OCI-M2 (cell line): ENCODE measurements around the gene AP1G2.
"Not testable (repeated sequence)": the region's sequence is repeated elsewhere in the genome, so short reads cannot be mapped to it uniquely, and the experiment has no call there.

Experiments
- DNase-seq: peaks from one replicate; lab custom pipeline; 2025; ENCODE audit not compliant: unreplicated experiment; lab: John Stamatoyannopoulos, UW

Gene AP1G2

DNA sequence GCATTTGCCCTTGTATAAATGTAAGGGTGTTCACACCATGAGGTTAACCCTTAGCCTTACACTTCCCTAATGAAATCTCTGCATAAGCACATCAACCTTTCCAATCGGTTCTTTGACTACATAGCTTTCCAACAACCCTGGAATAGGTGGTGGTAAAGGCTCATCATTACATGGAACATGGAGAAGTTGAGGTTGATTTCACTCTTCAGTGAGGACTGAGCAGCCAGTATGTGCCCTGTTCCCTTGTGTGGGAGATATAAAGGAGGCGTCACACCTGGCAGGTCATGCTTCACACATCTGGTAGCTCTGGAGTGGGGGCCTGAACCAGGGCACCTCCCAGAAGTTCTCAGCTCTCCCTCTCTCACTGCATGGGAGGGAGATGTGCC, 32.7 kb upstream of the AP1G2 start:
- DNase-seq, result no peak

DNA sequence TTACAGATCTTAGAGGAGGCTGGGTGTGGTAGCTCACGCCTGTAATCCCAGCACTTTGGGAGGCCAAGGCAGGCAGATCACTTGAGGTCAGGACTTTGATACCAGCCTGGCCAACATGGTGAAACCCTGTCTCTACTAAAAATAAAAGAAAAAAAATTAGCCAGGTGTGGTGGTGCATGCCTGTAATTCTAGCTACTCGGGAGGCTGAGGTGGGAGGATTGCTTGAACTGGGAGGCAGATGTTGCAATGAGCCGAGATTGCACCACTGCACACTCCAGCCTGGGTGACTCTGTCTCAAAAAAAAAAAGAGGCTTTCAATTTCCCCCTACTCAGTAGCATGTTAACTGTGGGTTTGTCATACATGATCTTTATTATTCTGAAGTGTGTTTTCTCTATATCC, 26.6 kb upstream of the AP1G2 start:
- not testable (repeated sequence) for DNase-seq

DNA sequence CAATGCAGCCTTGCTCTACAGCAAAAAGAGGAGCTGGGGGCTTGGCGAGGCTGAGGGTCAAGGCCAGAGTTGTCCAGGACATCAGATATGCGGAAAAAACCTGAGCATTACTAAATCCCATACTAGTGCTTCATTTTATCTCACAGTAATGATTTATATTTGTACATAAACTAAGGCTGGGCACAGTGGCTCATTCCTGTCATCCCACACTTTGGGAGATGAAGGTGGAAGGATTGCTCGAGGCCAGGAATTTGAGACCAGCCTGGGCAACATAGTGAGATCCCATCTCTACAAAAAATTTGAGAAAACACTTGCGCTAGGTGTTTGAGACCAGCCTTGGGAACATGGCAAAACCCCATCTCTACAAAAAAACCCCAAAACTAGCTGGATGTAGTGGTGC, 22.6 kb upstream of the AP1G2 start:
- DNase-seq, result no peak

DNA sequence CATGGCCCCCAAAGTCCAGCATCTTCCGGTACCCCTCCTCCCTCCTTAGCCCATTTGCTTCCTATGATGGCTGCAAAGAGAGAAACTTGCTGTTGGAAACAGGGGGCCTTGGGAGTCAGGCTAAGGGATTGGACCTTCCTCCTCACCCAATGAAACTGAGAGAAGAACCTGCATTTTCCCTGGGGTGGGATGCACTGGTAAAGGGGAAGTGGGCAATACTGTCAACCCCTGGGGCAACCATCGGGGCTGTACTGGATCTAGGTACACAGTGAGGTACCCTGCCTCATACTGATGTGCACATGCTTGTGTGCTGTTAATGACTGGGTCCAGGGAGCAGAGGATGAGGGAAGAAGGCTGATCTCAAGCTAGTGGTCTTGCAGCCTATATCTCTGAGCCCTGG, 22.0 kb upstream of the AP1G2 start:
- DNase-seq, result no peak

DNA sequence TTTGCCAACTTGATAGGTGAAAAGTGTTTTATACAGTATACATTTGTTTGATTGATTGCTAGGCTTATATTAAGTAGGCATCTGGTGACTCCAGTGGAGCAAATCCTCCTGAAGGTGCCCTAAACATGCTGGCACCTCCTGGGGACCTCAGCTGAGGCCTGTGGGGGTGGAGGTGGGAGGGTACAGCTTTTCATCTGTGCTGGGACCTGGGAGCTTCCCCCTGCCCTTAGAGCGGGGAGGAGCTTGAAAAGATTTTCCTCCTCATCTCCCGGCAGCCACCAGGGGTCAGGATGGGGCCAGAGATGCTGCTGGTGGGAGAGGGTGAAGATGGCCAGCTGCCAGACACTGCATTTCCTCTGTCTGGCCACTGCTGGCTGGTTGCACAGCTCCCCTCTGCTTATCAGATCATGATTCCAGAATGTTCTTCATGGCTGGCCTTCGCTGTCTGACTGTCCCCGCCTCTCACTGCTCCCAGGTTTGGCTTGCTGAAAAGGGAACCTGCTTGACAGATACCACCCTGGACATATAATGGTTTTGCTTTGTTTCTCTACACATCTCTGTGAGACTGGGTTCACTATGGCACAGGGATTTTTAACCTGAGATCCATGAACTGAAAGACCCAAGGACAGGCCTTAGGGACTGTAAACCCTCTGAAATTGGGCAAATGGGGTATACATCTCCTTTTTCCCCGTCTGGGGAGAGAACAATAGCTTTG, 21.4 kb upstream of the AP1G2 start:
- peak; percentile 44 for DNase-seq

DNA sequence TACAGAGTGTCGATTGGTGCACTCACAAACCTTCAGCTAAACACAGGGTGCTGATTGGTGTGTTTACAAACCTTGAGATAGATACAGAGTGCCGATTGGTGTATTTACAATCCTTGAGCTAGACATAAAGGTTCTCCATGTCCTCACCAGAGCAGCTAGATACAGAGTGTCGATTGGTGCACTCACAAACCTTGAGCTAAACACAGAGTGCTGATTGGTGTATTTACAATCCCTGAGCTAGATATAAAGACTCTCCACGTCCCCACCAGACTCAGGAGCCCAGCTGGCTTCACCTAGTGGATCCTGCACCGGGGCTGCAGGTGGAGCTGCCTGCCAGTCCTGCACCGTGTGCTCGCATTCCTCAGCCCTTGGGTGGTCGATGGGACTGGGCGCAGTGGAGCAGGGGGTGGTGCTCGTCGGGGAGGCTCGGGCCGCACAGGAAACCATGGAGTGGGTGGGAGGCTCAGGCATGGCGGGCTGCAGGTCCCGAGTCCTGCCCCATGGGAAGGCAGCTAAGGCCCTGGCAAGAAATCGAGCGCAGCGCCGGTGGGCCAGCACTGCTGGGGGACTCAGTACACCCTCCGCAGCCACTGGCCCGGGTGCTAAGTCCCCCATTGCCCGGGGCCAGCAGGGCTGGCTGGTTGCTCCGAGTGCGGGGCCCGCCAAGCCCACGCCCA, 17.1 kb upstream of the AP1G2 start:
- DNase-seq, result not testable (repeated sequence)

DNA sequence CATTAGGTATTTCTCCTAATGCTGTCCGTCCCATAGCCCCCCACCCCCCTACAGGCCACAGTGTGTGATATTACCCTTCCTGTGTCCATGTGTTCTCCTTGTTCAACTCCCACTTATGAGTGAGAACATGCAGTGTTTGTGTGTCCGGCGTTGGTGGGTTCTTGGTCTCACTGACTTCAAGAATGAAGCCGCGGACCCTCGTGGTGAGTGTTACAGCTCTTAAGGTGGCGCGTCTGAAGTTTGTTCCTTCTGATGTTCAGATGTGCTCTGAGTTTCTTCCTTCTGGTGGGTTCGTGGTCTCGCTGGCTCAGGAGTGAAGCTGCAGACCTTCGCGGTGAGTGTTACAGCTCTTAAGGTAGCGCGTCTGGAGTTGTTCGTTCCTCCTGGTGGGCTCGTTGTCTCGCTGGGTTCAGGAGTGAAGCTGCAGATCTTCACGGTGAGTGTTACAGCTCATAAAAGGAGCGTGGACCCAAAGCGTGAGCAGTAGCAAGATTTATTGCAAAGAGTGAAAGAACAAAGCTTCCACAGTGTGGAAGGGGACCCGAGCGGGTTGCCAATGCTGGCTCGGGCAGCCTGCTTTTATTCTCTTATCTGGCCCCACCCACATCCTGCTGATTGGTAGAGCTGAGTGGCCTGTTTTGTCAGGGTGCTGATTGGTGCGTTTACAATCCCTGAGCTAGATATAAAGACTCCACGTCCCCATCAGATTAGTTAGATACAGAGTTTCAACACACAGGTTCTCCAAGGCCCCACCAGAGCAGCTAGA, 16.4 kb upstream of the AP1G2 start:
- DNase-seq, result not testable (repeated sequence)

DNA sequence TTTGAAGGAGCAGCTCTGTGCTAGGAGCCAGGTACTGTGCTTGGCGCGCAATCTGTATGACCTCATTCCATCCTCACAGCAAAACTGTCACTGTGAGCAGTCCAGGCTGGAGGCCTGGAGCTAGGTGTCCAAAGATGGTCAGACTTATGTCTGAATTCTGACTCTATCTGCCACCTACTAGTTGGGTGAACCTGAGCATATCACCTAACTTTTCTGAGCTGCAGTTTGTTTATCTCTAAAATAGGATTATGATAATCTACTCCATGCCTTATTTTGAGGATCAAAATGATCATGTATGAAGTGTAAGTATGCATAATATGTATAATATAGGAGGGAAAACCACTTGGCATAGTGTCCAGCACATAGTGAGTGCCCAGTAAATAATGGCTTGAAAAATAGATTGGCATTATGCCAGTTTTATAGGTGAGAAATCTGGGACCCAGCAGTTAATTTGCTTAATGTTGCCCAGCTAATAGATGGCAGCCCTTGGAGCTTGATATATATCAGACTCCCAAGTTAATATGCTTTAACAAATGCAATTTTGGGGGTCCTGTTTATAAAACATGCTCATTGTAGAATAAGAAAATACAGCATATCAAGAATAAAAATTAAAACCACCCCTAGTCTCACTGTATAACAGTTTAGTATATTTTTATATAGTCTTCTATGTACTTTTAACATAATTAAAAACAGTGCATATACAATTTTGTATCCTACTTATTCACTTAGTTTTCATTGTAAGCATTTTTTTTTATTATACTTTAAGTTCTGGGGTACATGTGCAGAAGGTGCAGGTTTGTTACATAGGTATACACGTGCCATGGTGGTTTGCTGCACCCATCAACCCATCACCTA, 15.5 kb upstream of the AP1G2 start:
- DNase-seq, result no peak

DNA sequence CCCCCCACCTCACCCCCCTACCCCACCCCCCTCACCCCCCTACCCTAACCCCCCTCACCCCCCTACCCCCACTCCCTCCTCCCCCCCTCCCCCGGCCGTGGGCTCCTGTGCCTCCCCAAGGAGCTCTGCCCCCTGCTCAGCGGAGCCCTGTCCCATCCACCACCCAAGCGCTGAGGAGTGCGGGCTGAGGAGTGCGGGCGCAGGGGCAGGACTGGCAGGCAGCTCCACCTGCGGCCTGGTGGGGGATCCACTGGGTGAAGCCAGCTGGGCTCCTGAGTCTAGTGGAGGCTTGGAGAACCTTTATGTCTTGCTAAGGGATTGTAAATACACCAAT, 13.3 kb upstream of the AP1G2 start:
- no peak for DNase-seq

DNA sequence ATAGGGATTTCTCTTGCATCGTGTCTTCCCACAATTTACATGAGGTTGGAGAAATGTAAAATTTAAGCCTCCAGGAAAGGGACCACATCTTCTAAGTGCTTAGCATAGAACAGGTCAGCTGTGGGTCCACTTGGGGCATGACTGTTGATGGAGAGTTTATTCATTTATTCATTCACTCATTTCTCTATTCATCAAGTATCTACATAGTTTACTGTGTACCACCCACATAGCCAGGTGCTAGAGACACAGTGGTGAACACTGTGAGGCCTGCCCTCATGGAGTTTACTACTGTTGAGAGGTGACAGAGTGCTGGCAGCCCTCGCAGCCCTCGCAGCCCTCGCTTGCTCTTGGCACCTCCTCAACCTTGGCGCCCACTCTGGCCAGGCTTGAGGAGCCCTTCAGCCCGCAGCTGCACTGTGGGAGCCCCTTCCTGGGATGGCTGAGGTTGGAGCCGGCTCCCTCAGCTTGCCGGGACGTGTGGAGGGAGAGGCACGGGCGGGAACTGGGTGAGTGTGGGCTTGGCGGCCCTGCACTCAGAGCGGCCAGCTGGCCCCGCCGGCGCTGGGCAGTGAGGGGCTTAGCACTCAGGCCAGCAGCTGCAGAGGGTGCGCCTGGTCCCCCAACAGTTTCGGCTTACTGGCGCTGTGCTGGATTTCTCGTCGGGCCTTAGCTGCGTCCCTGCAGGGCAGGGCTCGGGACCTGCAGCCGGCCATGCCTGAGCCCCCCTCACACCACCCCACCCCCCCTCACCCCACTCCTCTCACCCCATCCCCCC, 12.7 kb upstream of the AP1G2 start:
- no peak for DNase-seq

DNA sequence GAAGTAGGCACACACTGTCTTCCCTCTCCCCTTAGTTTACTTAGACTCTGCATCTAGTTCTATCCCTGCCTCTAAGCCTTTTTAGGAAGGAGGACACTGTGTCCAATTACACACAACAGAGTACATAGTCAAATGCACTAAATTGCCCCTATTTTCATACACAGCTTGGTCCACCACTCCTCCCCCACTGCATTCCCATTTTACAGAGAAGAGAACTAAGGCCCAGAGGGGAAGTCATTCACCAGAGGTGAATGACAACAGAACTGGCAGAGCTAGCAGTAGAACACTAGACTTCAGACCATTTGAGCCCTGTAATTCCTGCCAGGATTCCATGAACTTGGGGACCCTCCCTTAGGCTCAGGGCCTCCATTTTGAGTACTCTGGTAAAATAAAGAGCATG, 12.1 kb upstream of the AP1G2 start:
- DNase-seq, result no peak

DNA sequence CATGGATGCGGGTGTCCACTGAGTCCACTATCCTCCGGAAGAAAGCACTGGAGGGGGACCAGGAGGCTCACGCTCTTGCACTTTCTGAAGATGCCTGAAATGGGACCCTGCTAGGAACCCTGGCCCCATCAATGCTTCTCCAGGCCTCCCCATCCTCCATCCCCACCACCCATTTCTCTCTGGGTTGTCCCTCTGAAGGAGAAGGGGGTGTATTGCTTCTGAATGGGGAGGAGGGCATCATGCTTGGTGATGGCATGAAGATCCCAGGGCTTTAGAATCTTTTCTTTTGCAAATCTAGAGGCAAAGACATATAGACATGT, 11.7 kb upstream of the AP1G2 start:
- DNase-seq, result no peak

DNA sequence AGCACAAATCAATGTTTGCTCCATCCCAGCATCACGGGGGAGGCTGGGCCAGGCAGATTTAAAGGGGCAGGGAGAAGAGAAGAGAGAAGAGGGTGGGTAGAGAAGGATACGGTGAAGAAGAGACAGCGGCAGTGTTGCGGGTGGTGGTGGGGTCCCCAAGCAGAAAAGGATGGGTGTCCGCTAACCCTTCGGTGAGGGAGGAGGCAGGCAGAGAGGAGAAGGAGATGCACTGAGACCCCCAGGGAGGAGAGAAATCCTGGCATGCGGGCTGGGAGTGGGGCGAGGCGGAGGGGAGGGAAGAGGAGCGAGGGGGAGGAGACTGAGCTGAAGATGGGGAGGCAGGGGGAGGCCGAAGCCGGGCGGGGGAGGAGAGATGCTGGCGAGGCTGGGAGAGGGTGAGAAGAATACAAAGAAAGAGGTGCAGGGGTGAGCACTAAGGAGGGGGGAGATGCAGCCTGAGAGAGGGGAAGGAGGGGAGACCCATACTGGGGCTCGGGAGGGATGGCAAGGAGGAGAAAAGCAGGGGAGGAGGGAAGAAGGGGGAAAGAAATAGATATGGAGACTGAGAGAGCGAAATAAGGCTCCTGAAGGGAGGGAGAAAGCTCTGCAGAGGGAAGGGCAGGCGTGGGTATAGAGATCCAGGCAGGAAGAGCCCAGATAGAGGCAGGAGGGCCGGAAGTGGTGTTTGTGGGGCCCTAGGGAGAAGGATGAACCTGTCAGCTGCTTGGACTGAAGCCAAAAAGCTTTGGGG, 11.1 kb upstream of the AP1G2 start, which contains the start of gene JPH4:
Gene JPH4, minus strand, starts transcription at position 231 of the 751 bp plus-strand sequence. CDS start 1,337 bp downstream, outside the sequence.
- no peak for DNase-seq

DNA sequence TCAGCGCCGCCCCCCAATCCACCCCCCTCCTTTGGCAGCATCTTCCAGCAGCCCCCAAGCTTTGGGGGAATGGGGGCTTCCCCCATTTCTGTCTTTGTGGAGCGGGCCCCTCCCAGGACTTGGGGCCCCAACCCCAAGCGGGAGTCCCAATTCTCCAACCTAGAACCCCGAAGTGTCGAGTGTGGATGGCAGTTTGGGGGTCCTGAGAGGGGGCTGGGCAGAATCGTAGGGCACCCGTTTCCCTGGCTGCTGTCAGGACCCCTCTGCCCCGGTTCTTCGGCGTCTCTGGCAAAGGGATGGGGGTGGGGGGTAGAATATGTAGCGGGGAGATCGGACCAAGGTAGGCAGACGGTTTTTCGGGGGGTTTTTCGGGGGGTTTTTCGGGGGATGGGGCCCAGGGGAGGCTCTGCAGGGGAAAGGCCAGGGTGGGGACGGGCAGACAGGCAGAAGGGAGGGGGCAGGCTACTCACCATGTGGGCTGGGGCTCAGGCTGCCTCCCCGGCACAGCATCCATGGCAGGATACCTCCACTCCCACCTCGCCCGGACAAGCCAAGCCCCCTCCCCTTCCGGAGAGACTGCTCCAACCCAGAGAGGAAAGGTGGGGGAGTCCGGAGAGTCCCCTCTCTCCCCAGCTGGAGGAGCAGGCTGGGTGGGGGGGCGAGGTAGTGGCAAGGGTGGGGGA, 10.3 kb upstream of the AP1G2 start:
- no peak for DNase-seq

DNA sequence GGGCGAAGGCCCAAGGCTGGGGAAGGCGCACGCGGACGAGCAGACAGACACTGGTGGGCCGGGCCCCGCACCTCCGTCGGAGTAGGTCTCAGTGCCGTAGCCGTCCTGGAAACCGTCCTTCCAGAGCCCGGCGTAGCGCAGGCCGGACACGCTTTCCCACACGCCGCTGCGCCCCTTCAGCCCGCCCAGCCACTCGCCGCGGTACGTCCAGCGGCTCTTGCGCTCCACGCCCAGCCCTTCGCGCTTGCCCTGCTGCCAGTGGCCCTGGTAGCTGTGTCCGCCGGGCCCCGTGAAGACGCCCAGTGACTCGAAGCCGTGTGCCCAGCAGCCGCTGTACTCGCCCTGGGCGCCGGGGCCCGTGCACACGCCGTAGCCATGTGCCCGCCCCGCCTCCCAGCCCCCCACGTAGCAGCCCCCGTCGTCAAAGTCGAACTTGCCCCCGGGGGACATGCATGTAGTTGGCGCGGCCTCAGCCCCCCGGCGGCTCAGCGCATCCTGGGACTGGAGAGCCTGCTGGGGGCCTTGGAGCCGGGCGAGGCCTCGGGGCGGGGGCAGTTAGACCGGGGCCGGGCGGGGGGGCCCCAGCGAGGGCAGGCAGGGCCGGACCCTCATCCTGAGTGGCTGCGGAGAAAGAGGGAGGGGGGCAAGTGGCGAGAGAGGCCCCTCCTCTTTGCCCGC, 9.6 kb upstream of the AP1G2 start:
- DNase-seq, result no peak

DNA sequence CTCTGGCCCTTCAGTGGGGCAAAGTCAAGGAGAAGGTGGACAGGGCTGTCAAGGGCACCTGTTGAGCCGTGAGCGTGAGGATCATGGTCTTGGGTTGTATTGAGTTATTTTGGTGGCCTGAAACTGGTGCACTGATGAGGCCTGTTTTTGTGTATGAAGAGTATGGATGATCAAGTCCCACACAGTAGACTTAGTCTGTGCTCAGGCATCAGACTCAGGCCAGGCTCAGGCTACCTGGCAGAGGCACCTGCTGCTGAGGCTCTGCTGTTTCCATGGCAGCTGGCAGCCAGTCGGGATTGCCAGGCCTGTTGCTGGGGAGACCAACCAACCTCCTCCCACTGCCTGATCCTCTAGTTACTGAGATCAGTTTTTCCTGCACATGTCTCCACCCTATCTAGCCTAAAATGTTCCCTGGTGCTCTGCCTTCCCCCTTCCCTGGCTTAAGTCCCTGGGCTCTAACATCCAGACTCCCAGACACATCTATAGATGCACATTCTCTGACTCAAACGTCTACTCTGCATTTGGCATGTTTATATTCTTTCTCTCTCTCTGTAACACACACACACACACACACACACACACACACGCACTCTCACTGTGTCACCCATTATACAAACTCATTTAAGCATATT, 5.9 kb upstream of the AP1G2 start:
- no peak for DNase-seq

DNA sequence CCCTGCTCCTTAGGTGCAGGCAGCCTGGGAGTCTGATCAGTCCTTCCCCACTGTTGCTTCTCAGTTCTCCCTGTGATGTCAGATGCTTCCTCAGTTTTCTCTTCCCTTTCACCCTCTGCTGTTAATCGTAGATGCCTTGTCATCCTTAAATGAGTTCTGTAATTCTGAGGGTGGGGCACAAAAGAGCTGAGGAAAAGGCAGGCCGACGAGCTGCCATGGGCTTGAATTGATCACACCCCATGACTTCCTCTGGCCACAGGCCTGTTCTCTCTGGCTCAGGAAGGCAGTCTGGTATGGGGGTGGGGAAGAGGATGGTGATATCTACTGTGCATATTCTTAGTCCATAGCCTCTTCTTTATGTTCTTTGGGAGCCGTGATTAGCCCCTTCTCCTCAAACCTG, 5.2 kb upstream of the AP1G2 start:
- DNase-seq, result no peak

DNA sequence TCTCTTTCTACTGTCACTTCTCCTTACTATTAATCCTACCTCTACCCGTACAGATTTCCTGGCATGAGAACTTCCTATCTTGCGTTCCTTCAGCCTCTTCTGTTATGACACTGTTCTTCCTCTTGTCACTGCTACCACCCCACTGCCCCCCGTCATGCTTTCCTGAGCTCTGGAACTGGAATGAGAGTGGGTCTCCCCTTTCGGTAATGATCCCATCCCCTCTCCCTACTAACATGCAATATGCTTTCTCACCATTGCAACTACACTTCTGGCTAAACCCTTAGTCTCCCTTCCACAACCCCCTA, 4.9 kb upstream of the AP1G2 start:
- no peak for DNase-seq
